ENCODE data around the gene USP8. TPM values are rescaled to one million over a fixed set of nuclear protein-coding genes. Genes with fewer than 3 reads are reported as not detected.
"Not testable (repeated sequence)": the region's sequence is repeated elsewhere in the genome, so short reads cannot be mapped to it uniquely, and the experiment has no call there.

USP8 gene
- total RNA-seq, 2 donors from 2014 or later = 37.1 to 89.8 TPM

DNA sequence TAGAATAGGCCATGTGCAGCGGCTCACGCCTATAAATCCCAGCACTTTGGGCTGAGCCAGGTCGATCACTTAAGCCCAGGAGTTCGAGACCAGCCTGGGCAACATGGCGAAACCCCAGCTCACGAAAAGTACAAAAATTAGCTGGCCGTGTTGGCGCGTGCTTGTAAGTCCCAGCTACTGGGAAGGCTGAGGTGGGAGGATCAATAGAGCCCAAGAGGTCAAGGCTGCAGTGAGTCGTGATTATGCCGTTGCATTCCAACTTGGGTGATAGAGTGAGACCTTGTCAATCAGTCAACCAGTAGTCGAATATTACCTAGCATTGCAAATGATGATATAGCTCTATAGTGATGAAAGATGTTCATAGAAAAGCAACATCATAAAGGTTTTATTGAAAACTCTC lies 51.9 kb downstream of the USP8 start:
- Histone ChIP-seq H3K36me3 (peaks cover 21% of the 10 kb centered on the region), H3K4me3 (no peak overlapping the region), H3K4me1 (ENCODE audit: control insufficient read depth in 1 of 2, low read depth in 2 of 2) (no peaks in the 10 kb centered on the region), H3K9me3 (no peaks in the 10 kb centered on the region), H3K27ac (no peak overlapping the region), H3K27me3 (replicated peaks; ENCODE audit: insufficient read depth) (no peaks in the 10 kb centered on the region)
- ATAC-seq (ENCODE audit: insufficient number of reproducible peaks, low FRiP score, low read depth) (no peak), DNase-seq (ENCODE audit: low spot score) (no peak)
- TF ChIP-seq, protein P1, sequence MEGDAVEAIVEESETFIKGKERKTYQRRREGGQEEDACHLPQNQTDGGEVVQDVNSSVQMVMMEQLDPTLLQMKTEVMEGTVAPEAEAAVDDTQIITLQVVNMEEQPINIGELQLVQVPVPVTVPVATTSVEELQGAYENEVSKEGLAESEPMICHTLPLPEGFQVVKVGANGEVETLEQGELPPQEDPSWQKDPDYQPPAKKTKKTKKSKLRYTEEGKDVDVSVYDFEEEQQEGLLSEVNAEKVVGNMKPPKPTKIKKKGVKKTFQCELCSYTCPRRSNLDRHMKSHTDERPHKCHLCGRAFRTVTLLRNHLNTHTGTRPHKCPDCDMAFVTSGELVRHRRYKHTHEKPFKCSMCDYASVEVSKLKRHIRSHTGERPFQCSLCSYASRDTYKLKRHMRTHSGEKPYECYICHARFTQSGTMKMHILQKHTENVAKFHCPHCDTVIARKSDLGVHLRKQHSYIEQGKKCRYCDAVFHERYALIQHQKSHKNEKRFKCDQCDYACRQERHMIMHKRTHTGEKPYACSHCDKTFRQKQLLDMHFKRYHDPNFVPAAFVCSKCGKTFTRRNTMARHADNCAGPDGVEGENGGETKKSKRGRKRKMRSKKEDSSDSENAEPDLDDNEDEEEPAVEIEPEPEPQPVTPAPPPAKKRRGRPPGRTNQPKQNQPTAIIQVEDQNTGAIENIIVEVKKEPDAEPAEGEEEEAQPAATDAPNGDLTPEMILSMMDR (IDR thresholded peaks at IDR 0.05) = no peak

DNA sequence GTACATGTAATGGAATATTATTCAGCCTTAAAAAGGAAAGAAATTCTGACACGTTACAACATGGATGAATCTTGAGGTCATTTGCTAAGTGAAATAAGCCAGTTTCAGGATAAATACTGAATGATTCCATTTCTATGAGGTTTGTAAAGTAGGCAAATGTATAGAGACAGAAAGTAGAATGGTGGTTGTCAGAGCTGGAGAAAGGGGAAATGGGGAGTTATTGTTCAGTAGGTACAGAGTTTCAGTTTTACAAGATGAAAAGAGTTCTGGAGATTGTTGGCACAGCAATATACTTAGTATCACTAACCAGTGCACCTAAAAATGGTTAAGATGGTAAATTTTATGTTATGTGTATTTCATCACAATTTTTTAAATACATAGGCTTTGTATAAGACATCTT lies 60.6 kb downstream of the USP8 start:
- Histone ChIP-seq H3K36me3 (peaks cover 12% of the 10 kb centered on the region), H3K27me3 (replicated peaks; ENCODE audit: insufficient read depth) (no peaks in the 10 kb centered on the region), H3K9me3 (no peaks in the 10 kb centered on the region), H3K4me3 (no peak overlapping the region), H3K27ac (no peak overlapping the region), H3K4me1 (ENCODE audit: control insufficient read depth in 1 of 2, low read depth in 2 of 2) (no peaks in the 10 kb centered on the region)
- TF ChIP-seq, protein P1 (IDR thresholded peaks at IDR 0.05) = no peak
- DNase-seq (ENCODE audit: low spot score) (no peak), ATAC-seq (ENCODE audit: insufficient number of reproducible peaks, low FRiP score, low read depth) (no peak)

DNA sequence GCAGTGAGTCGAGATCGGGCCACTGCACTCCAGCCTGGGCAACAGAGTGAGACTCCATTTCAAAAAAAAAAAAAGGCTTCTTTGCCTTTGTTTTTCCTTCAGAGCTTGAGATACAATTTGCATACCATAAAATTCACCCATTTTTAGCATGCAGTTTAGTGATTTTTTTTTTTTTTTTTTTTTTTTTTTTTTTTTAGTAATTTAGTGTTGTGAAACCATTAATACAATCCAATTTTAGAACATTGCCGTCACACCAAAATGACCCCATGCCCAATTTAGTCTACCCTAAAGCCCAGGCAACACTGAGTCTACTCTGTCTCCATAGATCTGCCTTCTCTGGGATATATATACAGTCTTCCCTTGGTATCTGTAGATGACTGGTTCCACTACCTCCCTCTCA lies 61.2 kb downstream of the USP8 start:
- Histone ChIP-seq H3K36me3 (peaks cover 16% of the 10 kb centered on the region), H3K4me1 (ENCODE audit: control insufficient read depth in 1 of 2, low read depth in 2 of 2) (no peaks in the 10 kb centered on the region), H3K9me3 (no peaks in the 10 kb centered on the region), H3K27ac (no peak overlapping the region), H3K4me3 (no peak overlapping the region), H3K27me3 (replicated peaks; ENCODE audit: insufficient read depth) (no peaks in the 10 kb centered on the region)
- TF ChIP-seq, protein P1 (IDR thresholded peaks at IDR 0.05) = no peak
- DNase-seq (ENCODE audit: low spot score) = no peak
- ATAC-seq (ENCODE audit: insufficient number of reproducible peaks, low FRiP score, low read depth) = no peak

DNA sequence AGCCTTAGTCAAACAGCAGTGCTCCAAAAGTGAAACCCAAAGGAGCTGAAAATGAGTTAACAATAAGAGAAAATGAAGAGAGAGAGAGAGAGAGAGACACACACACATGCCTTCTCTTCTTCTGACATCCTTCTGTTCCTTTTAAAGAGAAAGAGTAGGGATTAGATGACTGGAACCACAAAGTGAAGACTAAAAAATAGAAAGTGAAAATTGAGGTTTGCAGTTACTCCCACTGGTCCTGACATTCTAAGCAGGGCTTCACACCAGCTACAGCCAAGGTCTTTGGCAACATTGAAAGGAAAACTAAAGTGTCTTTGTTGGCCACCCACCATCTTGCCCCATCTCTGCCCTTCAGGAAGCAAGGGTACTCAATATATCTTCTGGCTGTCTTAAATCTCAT lies 63.1 kb downstream of the USP8 start:
- DNase-seq (ENCODE audit: low spot score) (no peak), ATAC-seq (ENCODE audit: insufficient number of reproducible peaks, low FRiP score, low read depth) (no peak)
- no peaks in the 10 kb centered on the region for H3K9me3 ChIP-seq
- TF ChIP-seq, protein P1 (IDR thresholded peaks at IDR 0.05) = no peak
- no peak overlapping the region for H3K4me3 ChIP-seq
- no peak overlapping the region for H3K27ac ChIP-seq
- H3K27me3 ChIP-seq (replicated peaks; ENCODE audit: insufficient read depth) = no peaks in the 10 kb centered on the region
- H3K4me1 ChIP-seq (ENCODE audit: control insufficient read depth in 1 of 2, low read depth in 2 of 2) = no peaks in the 10 kb centered on the region
- peaks cover 22% of the 10 kb centered on the region for H3K36me3 ChIP-seq

DNA sequence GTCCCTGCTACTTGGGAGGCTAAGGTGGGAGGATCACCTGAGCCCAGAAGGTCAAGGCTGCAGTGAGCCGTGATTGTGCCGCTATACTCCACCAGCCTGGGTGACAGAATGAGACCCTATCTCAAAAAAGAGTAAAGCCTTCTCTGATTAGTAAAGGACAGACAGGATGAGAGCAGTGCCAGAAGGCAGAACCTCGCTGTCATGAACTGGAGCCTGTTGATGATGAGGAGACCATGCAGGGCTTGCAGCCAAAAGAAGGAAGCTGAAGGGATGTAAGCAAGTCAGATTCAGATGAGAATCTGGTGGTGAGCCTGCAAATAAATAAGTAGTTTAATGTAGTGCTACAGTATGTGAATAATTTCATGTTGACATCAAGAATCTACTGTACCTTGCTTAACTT lies 69.4 kb downstream of the USP8 start:
- H3K4me1 ChIP-seq (ENCODE audit: control insufficient read depth in 1 of 2, low read depth in 2 of 2) = no peaks in the 10 kb centered on the region
- DNase-seq (ENCODE audit: low spot score) (no peak), ATAC-seq (ENCODE audit: insufficient number of reproducible peaks, low FRiP score, low read depth) (no peak)
- TF ChIP-seq, protein P1 (IDR thresholded peaks at IDR 0.05) = no peak
- H3K36me3 ChIP-seq = peaks cover 38% of the 10 kb centered on the region
- H3K27ac ChIP-seq = no peak overlapping the region
- H3K4me3 ChIP-seq = no peak overlapping the region
- H3K9me3 ChIP-seq = no peaks in the 10 kb centered on the region
- no peaks in the 10 kb centered on the region for H3K27me3 ChIP-seq (replicated peaks; ENCODE audit: insufficient read depth)

DNA sequence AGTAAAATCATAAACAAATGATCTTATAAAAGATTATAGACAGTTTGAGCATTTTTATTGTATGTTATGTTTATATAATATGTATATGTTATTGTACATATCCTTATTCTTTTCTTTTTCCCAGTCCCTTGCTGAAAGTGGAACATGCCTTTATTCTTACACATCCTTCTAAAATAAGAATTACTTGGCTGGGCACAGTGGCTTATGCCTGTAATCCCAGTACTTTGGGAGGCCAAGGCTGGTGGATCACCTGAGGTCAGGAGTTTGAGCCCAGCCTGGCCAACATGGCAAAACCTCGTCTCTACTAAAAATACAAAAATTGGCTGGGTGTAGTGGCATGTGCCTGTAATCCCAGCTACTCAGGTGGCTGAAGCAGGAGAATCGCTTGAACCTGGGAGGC lies 70.3 kb downstream of the USP8 start:
- H3K27me3 ChIP-seq (replicated peaks; ENCODE audit: insufficient read depth); H3K27ac ChIP-seq; DNase-seq (ENCODE audit: low spot score); H3K4me3 ChIP-seq; H3K9me3 ChIP-seq; H3K4me1 ChIP-seq (ENCODE audit: control insufficient read depth in 1 of 2, low read depth in 2 of 2); ATAC-seq (ENCODE audit: insufficient number of reproducible peaks, low FRiP score, low read depth): not testable (repeated sequence)
- H3K36me3 ChIP-seq = peaks cover 46% of the 10 kb centered on the region

All from thoracic aorta (tissue), 2 donors.